Mammary microvascular endothelial cell (primary cell): Measurements from ENCODE around the gene CBLL1. TPM values are rescaled to one million over a fixed set of nuclear protein-coding genes. Genes with fewer than 3 reads are reported as not detected.

Source experiments
- total RNA-seq: library from RNA; depleted of rRNA; stranded (reverse); fragments of >200 nt; gene quantifications from 2 replicates; pipeline ENCODE4 v1.2.3, GENCODE V29; 2015

The CBLL1 gene
- 13.1 and 22.9 TPM in 2 replicates for total RNA-seq

DNA sequence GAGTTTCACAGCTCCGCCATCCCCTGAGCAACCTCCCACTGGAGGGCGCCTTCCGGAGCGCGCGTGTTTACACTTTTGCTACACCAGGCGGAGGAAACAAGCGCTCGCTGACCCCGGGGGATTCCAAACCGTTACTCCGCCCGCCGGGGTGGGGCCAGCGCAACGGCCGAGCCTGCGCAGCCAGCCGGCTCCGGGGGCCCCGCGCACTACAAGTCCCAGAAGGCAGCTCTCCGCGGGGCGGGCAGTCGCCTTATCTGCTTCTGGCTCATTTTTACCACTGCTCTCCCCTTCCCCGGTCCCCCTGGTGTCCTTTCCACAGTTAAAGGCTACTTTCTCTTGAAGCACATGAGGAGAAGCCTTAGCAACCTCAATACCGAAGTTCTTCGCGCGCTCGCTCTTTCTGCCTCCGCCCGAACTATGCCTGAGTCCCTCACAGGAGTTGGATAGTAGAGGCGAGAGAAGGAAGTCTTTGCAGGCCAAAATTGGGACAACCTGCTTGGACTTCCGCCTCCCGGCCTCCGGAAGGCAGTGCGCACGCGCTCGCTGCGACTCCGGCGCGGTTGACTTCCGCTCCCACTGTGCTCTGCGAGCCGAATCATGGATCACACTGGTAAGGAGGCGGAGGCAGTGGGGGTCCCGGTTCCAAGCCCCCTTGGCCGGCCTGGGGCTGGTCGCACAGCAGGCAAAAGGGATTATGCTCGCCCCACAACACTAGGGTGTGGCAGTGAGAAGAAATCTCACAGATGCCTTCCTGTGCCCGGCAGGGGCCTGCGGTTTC, at the start of gene CBLL1:
CBLL1 (plus strand) TSS at position 576 of the 778 bp plus-strand sequence; CDS start at position 598, 22 bp downstream.

GRCh38 chr7:107803009-107803610, 59.2 kb downstream of the CBLL1 start, which contains the start of gene SLC26A3:
Gene SLC26A3 (minus strand): TSS chr7:107803223. CDS start chr7:107794509, 8,714 bp downstream.

Other genes starting within 250 kb of the CBLL1 start
- gene COG5, start 180.2 kb upstream of the CBLL1 start, total RNA-seq, result 46.3 and 53.4 TPM in 2 replicates
- 9.7 and 11.1 TPM in 2 replicates for gene DUS4L, start 180.2 kb upstream of the CBLL1 start, total RNA-seq
- 214 and 266 TPM in 2 replicates for gene BCAP29, start 163.9 kb upstream of the CBLL1 start, total RNA-seq
- 1.1 and 1.3 TPM in 2 replicates for gene SLC26A4, start 83.3 kb upstream of the CBLL1 start, total RNA-seq
- not detected in 2 replicates for gene SLC26A3, start 59.1 kb downstream of the CBLL1 start, total RNA-seq
- 71.9 and 74.7 TPM in 2 replicates for gene DLD, start 147.0 kb downstream of the CBLL1 start, total RNA-seq